ENCODE results near the gene SLC22A12.

- TF ChIP-seq TCF12 (IDR thresholded peaks at IDR 0.05; ENCODE audit: low read depth, low read length): no peak
- TF ChIP-seq RBBP5 (IDR thresholded peaks at IDR 0.05; ENCODE audit: borderline replicate concordance, low read depth, low read length): no peak
- TF ChIP-seq POLR2AphosphoS5 (IDR thresholded peaks at IDR 0.05; ENCODE audit: low read depth, low read length): no peak
- no peak for TF ChIP-seq CTCF (IDR thresholded peaks at IDR 0.05; ENCODE audit: control extremely low read depth in 1 of 3, insufficient read depth in 1 of 3, low read depth in 1 of 3, low read length in 3 of 3)
- no peak for TF ChIP-seq POLR2A (IDR thresholded peaks at IDR 0.05; ENCODE audit: control extremely low read depth in 1 of 2, low read depth in 2 of 2, low read length in 2 of 2)
- no peak for TF ChIP-seq ZNF274 (IDR thresholded peaks at IDR 0.05; ENCODE audit: borderline replicate concordance, extremely low read depth, low read length)
- TF ChIP-seq SRF (IDR thresholded peaks at IDR 0.05; ENCODE audit: low read depth, low read length): no peak
- no peak for TF ChIP-seq CHD1 (IDR thresholded peaks at IDR 0.05; ENCODE audit: low read depth, low read length)
- no peak for TF ChIP-seq E2F6 (IDR thresholded peaks at IDR 0.05)
These were observed at the start of gene SLC22A12 for GRCh38 chr11:64590763-64591221.

All from H1 (cell line).